T-helper 2 cell treated with Interferon-gamma antibody and Interleukin-4, amounts not matched to agents 5 μg/mL and 100 μg/mL, for 36 hours (primary cell): ENCODE measurements around the gene ADCY6.
"Not testable (repeated sequence)": the region's sequence is repeated elsewhere in the genome, so short reads cannot be mapped to it uniquely, and the experiment has no call there.

Experiments
- DNase-seq: peaks from one replicate; pipeline ENCODE4 v3.0.0; 2021; ENCODE audit warnings: low spot score
- H3K27ac Mint-ChIP-seq: one replicate; pipeline ENCODE4 v1.8.0; 2021; ENCODE audit warnings: mild to moderate bottlenecking, mixed read lengths
- H3K27me3 Mint-ChIP-seq: one replicate; pipeline ENCODE4 v1.8.0; 2021; ENCODE audit warnings: low read depth, mixed read lengths
- H3K36me3 Mint-ChIP-seq: one replicate; pipeline ENCODE4 v1.8.0; 2021; ENCODE audit warnings: low read depth, mixed read lengths
- H3K4me1 Mint-ChIP-seq: one replicate; pipeline ENCODE4 v1.8.0; 2021; ENCODE audit warnings: low read depth, mixed read lengths
- H3K4me3 Mint-ChIP-seq: one replicate; pipeline ENCODE4 v1.8.0; 2022; ENCODE audit warnings: mild to moderate bottlenecking, moderate library complexity, mixed read lengths
- H3K9me3 Mint-ChIP-seq: one replicate; pipeline ENCODE4 v1.8.0; 2021; ENCODE audit warnings: mixed read lengths

The ADCY6 gene

GRCh38 chr12:48720737-48721136 is 68.2 kb downstream of the ADCY6 start:
- H3K9me3 Mint-ChIP-seq, result peaks cover 11% of the 10 kb centered on the region
- H3K27ac Mint-ChIP-seq, DNase-seq, H3K4me1 Mint-ChIP-seq, H3K27me3 Mint-ChIP-seq, H3K4me3 Mint-ChIP-seq: not testable (repeated sequence)
- H3K36me3 Mint-ChIP-seq, result peaks cover 19% of the 10 kb centered on the region

GRCh38 chr12:48720171-48720570 is 68.7 kb downstream of the ADCY6 start:
- H3K4me3 Mint-ChIP-seq, result not testable (repeated sequence)

GRCh38 chr12:48719002-48719401 is 69.9 kb downstream of the ADCY6 start:
- not testable (repeated sequence) for H3K27me3 Mint-ChIP-seq, H3K27ac Mint-ChIP-seq, H3K4me3 Mint-ChIP-seq, DNase-seq
- H3K4me1 Mint-ChIP-seq, result peaks cover 16% of the 10 kb centered on the region
- peaks cover 30% of the 10 kb centered on the region for H3K36me3 Mint-ChIP-seq
- H3K9me3 Mint-ChIP-seq, result peaks cover 11% of the 10 kb centered on the region

More at GRCh38 chr12:48720171-48720570, 68.7 kb downstream of the ADCY6 start:
- H3K36me3 Mint-ChIP-seq, result peaks cover 21% of the 10 kb centered on the region
- DNase-seq, H3K4me1 Mint-ChIP-seq, H3K27ac Mint-ChIP-seq, H3K27me3 Mint-ChIP-seq: not testable (repeated sequence)
- peaks cover 11% of the 10 kb centered on the region for H3K9me3 Mint-ChIP-seq

- Mint-ChIP-seq H3K27me3 (peaks cover 3% of the 10 kb centered on the region), H3K27ac (peak overlapping the region; percentile 100)
- no peak for DNase-seq
Observed at GRCh38 chr12:48717252-48717695, 71.6 kb downstream of the ADCY6 start.

DNA sequence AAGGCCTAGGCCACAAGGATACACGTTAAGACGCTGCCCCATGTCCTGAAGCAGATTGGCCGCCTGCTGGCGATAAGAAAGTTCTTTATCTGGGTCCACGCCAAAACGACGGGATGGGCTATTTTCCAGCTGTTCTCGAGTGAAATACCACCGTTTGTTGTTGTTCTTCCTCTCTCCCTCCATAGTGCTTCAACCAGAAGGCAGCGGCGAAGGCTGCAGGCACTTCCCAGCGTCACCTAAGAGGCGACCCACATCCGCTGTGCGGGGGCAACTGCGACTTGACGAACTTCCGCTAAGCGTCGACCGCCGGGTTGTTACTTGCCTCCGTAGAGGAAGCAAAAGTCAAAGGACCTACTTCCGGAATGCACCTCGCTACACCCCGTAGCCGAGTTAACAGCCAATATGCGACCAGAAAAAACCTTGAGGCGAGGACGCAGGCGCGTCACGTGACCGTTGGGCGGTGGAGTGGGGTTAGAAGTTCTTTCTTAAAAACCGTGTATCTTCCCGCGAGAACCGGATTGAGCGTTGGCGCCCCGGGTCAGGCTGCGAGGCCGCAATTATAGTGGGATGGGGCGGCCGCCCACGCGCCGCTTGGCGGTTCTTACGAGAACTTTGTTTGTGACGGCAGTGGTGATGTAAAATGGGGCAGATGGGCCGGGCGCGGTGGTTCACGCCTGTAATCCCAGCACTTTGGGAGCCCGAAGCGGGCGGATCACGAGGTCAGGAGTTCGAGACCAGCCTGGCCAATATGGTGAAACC is 72.2 kb downstream of the ADCY6 start, which contains the start of gene CCNT1:
Gene CCNT1 (minus strand): TSS at position 215 of the 759 bp plus-strand sequence. CDS start 32 bp downstream, at position 183.
- peak within 1 kb of the TSS; percentile 100 for H3K27ac Mint-ChIP-seq
- peak; percentile 100 for DNase-seq
- H3K4me1 Mint-ChIP-seq, result peaks cover 24% of the 10 kb centered on the region
- H3K4me3 Mint-ChIP-seq, result peak within 1 kb of the TSS; percentile 93
- H3K9me3 Mint-ChIP-seq, result peaks cover 11% of the 10 kb centered on the region
- H3K27me3 Mint-ChIP-seq, result peaks cover 3% of the 10 kb centered on the region
- H3K36me3 Mint-ChIP-seq, result peaks cover 43% of the 10 kb centered on the region

More at GRCh38 chr12:48717252-48717695, 71.6 kb downstream of the ADCY6 start:
- peaks cover 24% of the 10 kb centered on the region for H3K4me1 Mint-ChIP-seq
- H3K36me3 Mint-ChIP-seq, result peaks cover 43% of the 10 kb centered on the region
- peak overlapping the region; percentile 93 for H3K4me3 Mint-ChIP-seq
- H3K9me3 Mint-ChIP-seq, result peaks cover 11% of the 10 kb centered on the region
